T-helper 1 cell treated with Interleukin-12 subunit alpha and Interleukin-12 subunit beta and Interleukin-4 antibody, amounts not matched to agents 30 ng/mL and 1 ng/mL, for 36 hours (primary cell): Measurements from ENCODE around the gene GSK3B. TPM values are rescaled to one million over a fixed set of nuclear protein-coding genes. Genes with fewer than 3 reads are reported as not detected.
"Not testable (repeated sequence)": the region's sequence is repeated elsewhere in the genome, so short reads cannot be mapped to it uniquely, and the experiment has no call there.

Experiments
- intact Hi-C: fragments of 100-400 bp; cut with micrococcal nuclease; formaldehyde crosslinking; loops from one replicate; pipeline ENCODE4 v1.15.1; 2024
- total RNA-seq: library from RNA; stranded (reverse); gene quantifications from 2 replicates; pipeline ENCODE4 v1.2.3, GENCODE V29; 2022

GSK3B gene
- total RNA-seq, 1 donor from 2014 or later: 44.8 TPM

DNA sequence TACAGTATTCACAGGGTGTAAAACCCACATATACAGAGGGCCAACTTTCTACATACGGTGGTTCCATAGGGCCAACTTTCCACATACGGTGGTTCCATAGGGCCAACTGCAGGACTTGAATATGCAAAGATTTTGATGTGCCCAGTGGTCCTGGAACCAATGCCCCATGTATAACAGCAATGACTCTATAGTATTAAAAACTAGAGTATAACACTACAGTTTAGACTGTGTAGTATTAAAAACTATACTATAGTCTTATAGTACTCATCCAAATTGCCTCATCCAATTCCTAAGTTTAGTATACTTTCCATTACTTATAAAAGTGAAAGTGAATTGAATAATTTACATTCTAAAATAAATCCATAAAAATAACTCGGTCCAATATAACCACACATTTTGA is 75.9 kb downstream of the GSK3B start:
- intact Hi-C loops: no loop called here

DNA sequence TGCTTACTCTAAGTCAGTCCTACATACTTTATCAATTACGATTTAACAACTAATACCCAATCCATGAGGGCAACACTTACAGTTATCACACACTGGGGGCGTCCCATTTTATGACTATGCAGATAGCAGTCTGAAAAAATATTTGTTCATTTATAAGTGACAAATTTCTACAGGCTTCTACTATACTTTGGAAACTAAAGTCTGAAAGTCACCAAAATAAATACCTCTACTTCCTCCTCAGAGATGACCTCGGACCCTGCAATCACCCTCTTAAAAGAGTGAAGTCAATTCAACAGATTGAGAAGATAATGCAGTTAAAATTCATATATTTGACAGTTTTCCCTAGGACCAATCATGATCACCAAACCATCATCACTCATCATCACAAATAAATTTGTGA is 76.6 kb downstream of the GSK3B start:
- intact Hi-C loops: no loop called here

DNA sequence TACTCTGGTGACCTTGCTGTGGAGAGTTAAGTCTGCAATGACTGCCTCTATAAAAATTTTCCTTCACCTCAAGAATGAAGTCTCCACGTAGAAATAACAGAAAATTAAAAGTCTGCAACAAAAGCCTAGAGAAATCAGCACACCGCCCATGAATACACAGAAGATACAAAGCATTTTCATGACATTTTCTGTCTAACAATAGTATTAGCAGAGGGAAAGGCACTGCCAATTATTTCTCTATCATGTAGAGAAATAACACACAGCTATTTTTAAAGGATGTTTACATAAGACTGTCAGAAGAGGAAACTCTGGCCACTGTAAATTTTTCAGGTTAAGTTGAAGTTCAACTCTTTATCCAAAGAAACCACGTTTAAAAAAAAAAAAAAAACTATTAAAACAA is 80.8 kb downstream of the GSK3B start:
- intact Hi-C loops: no loop called here

DNA sequence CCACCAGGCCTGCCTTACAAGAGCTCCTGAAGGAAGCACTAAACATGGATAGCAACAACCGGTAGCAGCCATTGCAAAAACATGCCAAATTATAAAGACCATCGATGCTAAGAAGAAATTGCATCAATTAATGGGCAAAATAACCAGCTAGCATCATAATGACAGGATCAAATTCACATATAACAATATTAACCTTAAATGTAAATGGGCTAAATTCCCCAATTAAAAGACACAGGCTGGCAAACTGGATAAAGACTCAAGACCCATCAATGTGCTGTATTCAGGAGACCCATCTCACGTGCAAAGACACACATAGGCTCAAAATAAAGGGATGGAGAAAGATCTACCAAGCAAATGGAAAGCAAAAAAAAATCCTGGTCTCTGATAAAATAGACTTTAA is 88.5 kb downstream of the GSK3B start:
- intact Hi-C loops: not testable (repeated sequence)

DNA sequence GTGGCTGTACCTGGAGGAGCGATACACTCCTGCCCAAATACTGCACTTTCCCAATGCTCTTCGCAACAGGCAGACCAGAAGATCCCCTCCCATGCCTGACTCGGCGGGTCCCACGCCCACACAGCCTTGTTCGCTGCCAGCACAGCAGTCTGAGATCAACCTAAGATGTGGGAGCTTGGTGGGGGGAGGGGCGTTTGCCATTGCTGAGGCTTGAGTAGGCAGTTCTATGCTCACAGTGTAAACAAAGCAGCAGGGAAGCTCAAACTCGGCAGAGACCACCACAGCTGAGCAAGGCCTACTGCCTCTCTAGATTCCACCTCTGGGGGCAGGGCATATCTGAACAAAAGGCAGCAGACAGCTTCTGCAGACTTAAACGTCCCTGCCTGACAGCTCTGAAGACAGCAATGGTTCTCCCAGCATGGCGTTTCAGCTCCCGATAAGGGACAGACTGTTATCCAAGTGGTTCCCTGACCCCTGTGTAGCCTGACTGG is 90.2 kb downstream of the GSK3B start:
- intact Hi-C loops: not testable (repeated sequence)

DNA sequence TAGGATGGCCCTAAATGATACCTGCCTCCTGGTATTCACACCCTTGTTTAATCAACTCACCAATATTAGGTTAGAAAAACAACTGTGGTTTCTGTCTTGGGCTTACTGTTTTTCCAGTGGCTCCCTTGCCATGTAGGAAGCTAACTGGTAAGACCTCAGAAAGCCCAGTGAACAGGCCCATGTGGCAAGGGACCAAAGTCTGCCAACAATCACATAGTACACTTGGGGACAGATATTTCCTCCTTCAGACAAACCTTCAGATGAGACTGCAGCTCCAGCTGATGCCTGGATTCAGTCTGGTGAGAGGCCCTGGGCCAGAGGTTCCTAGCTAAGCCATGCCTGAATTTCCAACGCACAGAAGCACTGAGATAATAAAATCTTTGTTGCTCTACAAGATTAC is 96.1 kb downstream of the GSK3B start:
- intact Hi-C loops: no loop called here

DNA sequence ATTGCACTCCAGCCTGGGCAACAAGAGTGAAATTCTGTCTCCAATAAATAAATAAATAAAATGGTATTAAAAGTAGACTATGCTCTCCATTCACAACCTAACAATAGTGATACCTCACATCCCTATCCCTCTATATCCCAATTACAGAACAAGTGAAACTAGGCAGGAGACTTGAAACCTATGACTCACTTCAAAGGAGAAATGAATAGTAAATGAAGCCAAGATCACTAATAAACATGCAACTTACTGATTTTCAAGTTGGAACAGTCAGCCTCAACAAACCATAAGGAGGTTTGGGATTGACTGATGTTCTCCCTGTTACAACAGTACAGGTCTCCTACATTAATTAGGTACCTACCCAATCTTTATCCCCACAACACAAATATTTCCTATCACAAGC is 103.4 kb downstream of the GSK3B start:
- intact Hi-C loops: no loop called here

DNA sequence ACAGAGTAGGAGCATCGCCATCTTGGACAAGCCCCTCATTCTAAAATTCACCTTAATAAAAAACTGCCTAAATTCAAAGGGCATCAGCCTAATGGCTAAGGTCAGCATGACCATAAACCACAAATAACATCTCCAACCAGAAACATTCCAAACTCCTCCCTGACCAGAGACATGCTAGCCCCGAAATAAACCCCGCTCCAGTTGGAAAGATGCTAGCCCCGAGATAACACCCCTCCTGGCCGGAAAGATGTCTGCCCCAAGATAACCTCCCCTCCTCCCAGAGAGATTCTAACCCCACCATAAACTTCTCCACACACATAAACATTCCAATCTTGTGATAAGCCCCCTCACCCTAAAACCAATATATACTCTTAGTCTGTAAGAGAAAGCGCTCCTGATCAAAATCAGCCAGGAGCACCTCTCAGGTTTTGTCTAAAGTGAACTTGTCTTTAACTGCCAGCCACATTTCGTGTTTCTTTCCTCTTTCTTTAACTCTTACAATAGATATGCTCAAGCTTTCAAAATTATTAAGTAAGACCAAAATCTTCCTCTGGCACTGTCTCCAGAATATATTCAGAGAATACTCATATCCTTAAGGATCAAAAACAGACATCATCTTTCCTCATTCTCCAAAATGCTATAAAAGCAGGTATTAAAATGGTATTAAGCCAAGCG is 104.1 kb downstream of the GSK3B start:
- intact Hi-C loops: no loop called here

DNA sequence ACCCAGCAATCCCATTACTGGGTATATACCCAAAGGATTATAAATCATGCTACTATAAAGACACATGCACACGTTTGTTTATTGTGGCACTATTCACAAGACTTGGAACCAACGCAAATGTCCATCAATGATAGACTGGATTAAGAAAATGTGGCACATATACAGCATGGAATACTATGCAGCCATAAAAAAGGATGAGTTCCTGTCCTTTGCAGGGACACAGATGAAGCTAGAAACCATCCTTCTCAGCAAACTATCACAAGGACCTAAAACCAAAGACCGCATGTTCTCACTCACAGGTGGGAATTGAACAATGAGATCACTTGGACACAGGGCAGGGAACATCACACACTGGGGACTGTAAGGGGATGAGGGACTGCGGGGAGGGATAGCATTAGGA is 107.4 kb downstream of the GSK3B start:
- intact Hi-C loops: not testable (repeated sequence)

DNA sequence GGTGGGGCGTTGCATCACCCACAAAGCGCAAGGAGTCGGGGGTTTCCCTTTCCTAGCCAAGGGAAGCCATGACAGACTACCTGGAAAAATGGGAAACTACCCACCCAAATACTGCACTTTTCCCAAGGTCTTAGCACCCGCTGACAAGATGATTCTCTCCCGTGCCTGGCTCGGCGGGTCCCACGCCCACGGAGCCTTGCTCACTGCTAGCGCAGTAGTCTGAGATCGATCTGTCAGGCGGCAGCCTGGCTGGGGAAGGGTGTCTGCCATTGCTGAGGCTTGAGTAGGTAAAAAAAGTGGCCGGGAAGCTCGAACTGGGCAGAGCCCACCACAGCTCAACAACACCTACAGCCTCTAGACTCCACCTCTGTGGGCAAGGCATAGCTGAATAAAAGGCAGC is 112.9 kb downstream of the GSK3B start:
- intact Hi-C loops: no loop called here

DNA sequence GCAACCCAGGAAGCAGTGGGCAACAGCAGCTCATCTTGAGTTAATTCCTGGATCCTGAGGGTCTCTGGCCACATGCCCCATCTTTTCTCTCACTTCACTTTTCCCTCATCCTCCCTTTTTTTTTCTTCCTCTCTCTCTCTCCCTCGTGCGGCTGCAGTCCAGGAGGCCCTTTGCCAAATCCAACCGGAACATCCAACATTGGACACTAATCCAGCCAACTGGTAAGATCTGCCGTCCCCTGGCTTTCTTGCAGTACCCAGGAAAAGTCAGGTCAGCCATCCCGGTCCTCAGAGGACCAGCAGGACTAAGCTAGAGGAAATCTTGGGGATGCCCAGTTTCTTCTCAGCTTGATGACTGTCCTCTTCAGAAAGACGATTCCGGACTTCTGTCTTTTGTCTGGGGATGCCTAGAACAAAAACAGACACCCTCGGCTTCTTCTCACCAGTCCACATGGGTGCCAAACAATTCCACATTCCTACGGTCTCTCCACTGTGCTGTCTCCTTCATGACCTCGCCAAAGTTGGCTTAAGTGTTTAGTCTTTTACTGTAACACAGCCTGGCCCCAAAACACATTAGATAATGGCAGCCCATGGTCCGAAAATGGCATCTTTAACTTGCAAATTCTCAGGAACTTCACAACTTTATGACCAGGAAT is 115.6 kb downstream of the GSK3B start:
- intact Hi-C loops: no loop called here

DNA sequence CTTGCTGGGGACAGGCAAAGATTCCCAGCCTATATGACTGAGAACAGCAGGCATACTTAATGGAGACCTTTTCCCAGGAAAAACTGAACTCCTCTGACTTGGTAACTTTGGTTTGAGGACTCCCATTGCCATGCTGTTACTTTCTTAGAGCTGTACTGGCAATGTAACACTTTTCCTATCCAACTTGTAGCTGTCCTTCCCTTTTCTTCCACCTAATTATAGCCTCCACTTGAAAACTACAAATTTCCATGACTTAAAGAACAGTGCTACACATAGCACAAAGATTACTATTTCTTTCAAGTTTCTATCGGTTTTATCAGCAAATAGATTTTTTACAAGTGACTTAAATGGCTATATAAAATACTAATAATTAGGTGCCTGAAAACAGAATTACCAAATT is 116.9 kb downstream of the GSK3B start:
- intact Hi-C loops: no loop called here

DNA sequence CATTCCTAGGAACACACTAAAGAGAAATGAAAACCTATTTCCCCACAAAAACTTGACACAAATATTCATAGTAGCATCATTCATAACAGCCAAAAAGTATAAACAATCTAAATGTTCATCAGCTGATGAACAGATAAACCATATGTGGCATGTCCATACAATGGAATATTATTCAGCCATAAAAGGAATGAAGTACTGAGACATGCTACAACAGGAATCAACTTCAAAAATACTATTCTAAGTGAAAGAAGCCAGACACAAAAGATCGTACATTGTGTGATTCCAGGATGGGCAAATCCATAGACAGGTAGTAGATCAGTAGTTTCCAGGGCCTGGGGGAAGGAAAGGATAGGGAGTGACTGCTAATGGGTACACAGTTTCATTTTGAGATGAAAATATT is 118.0 kb downstream of the GSK3B start:
- intact Hi-C loops: no loop called here

DNA sequence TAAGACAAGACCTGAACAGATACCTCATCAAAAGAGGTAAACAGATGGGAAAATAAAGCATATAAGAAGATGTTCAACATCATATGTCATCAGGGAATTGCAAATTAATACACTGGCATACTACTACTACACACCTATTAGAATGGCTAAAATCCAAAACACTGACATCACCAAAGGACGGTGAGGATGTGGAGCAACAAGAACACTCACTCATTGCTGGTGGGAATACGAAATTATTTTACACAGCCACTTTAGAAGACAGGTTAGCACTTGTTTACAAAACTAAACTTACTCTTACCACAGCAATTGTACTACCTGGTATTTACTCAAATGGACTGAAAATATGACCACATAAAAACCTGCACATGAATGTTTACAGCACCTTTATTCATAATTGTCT is 119.6 kb downstream of the GSK3B start:
- intact Hi-C loops: no loop called here

DNA sequence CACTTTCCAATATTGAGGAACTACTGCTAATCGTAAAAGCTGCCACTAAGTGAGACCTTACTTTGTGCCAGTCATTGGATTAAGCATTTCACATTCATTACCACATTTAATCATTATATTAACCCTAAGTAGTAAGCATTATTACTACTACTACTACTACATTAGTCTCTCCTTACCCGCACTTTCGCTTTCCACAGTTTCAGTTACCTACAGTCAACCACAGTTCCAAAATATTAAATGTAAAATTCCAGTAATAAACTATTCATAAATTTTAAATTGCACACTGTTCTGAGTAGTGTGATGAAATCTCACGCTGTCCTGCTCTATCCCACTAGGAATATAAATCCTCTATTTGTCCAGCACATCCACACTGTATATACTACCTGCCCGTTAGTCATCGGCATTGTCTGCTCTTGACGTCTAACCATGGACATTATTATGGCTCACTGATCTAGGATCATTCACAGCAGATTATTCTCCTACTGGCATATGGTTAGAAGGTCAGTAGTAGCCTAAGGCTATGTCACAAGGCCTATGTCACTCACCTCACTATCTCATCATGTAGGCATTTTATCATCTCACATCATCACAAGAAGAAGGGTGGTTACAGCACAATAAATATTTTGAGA is 121.1 kb downstream of the GSK3B start:
- intact Hi-C loops: no loop called here

DNA sequence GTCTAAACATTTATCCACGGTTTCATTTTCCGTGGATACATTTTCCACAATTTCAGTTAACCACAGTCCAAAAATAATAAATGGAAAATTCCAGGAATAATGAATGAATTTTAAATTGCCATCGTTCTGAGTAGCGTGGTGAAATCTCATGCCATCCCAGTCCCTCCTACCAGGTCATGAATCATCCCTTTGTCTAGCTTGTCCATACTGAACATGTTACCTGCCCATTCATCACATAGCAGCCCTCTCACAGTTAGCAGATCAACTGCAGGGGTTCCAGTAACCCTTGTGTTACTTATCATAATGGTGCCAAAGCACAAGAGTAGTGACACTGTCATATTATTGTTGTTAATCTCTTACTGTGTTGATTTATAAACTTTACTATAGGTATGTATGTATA is 124.5 kb downstream of the GSK3B start:
- intact Hi-C loops: no loop called here

DNA sequence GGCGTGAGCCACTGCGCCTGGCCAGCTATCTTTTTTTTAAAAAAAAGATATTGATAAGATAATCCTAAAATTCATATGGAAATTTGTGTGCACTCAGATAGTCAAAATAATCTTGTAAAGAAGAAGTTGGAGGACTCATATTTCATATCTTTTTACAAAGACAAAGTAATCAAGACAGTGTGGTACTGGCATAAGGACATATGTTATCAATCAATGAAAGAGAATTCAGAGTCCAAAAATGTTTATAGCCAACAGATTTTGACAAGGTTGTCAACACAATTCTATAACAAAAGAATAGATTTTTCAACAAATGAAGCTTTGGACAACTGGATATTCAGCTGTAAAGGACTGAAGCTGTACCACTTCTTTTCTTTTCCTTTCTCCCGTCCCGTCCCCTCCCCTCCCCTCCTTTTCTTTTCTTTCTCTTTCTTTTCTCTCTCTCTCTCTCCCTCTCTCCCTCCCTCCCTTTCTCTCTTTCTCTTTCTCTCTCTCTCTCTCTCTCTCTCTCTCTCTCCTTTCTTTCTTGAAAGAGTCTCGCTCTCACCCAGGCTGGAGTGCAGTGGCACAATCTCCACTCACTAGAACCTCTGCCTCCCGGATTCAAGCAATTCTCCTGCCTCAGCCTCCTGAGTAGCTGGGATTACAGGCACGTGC is 126.8 kb downstream of the GSK3B start:
- intact Hi-C loops: no loop called here

DNA sequence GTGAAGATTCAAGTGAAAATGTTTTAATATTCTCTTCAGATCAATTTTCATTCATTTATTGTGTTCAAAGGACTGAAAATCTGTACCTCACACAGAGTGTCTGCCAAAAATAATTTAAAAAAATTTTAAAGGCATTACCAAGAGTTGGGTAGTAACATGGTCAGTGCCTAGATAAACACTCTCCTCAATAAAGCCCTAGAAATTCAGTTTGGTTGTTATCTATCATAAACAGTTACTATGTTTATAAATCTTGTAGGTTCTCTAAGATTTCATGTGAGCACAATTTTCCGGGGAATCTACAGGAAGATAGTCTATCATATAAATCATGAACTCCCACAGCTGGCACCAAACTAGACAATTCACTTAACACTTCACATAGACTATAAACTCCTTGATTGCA is 128.6 kb downstream of the GSK3B start:
- intact Hi-C loops: no loop called here

DNA sequence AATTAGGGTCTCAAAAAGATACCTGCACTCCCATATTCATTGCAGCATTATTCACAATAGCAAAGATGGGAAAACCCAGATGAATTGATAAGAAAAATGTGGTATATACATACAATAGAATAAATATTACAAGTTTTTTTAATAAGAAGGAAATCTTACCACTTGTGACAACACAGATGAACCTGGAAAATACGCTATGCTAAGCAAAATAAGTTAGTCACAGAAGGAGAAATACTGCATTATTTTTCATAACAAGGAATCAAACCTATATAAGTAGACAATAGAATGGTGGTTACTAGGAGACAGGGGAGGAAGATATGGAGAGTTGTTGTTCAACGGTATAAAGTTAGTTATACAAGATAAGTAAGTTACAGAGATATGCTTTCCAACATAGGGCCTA is 130.0 kb downstream of the GSK3B start:
- intact Hi-C loops: no loop called here

DNA sequence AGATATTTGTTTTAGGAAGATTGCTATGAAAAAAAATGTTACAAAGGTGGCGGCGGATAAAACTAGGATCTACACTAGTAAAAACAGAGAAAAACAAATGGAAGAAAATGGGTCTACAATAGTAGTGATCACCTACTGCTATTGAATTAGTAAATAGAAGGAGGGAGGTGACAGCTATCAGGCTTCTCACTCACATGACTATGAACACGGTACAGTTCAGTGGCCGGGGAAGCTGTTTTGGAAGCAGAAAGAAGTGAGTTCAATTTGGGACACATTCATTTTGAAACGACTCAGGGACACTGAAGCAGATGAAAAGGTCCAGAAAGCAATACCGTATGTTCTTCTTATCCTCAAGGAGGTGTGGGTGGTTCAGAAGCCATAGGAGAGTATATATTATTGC is 138.3 kb downstream of the GSK3B start:
- intact Hi-C loops: no loop called here

DNA sequence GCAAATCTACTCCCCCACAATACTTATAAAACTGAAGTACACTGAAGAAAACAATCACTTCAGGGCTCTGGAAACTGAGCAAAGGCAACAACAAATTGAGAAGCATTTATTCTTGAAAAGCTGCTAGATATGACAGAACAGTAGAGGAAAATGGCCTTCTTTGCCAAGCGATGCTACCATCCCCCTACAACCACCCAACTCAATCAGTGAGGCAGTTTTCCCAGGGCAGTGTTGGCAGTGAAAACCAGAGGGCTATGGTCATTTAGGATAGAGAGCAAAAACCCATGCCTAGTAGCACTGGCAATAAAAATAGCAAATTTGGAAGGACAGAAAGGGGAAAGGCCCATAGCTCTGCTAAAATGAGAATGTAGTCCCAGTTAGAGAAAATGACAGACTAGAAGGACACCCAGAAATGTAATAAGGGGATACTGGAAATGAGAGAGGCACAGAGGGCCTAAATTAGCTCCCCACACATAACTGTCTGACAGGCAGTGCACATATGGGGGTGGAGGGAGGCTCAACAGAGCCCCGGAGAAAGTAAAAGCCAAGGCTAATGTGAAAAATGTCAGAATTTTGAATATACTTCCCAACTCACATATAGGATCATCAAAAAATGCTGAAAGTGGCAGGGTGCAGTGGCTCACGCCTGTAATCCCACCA is 143.5 kb downstream of the GSK3B start:
- intact Hi-C loops: no loop called here

DNA sequence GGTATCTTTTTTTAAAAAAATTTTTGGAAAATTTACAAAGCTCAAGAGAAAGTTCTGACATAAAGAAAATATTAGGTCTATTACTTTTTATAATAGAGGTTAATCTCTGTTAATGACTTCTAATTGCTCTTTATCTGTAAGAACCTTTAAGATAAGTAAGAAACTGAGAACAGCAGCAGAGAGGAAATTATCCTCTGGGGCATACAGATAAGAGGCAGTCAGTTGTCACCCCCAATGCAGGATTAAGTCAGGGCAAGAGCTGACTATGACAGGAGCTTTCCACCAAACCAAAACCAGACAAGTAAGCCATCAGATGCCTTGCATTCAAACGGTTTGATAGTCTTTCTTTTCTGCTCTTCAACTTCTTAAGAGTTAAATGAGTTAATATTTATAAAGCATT is 149.0 kb downstream of the GSK3B start:
- intact Hi-C loops: no loop called here
